ENCODE measurements around the gene SIRPB2. TPM values are rescaled to one million over a fixed set of nuclear protein-coding genes. Genes with fewer than 3 reads are reported as not detected.

The SIRPB2 gene
- not detected in 2 replicates for total RNA-seq

DNA sequence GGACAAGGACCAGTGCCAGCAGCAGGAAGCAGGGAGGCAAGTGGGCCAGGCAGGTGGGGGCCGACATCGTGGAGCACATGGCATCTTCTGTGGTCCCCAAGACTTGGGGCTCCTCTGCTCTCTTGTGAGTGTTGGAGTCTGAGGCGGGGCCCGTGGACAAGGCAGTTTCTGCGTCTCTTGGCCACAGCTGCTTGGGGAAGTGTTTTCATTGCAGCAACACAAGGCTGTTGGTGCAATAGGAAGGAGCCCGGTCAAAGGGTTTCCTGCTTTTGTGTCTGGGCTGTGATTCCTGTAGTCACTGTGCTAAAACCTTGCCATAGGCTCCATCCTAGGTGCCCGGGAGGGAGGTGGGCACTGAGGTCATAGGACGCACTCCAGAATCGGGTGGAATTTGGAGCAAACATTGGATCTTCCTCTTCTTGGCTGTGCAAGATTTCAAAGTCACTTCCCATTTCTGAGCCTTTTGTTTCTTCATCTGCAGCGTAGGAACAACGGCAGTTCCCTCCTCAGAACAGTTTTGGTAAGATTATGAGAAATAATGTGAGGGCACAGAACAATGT is at the start of gene SIRPB2:
Gene SIRPB2, minus strand, starts transcription at position 140 of the 560 bp plus-strand sequence. Its CDS starts 61 bp downstream, at position 79.

DNA sequence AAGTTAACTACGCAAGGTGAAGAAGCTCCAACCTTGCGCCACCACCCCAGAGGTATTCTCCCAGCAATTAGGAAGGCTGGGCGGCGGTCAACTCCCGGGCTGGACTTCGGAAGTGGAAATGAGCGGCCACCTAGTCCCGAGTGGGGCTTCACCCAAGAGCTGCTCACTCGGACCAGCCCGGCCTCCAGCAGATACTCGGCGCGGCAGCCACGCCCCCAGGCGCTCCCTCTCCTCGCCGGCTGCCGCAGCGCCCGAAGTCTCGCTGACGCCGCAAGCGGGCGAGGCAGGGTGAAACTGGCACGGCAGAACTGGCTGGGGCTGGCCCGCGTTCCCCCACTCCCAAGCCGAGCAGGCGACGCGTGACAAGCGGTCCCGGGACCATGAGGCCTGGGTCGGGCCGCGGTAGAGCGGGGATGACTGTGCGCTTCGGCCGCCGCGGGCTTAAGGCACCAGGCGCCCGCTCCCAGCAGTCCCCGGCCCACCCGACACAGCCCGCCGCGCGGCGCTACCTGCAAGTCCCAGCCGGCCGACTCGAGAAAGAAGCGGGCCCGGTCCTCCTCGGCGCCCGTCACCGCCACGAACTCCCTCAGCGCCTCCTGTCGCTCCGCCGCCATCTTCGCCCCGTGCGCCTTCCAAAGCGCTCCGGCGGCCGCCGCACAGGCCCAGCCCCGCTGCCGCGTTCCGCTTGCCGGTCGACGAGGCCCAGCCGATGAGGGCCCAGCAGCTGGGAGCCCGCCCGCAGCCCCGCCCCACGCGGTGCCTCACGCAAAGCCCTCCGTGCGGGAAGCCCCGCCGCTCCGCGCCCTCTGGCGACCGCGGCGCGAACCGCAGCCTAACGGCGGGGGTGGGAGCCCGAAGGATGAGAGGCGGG is 24.8 kb downstream of the SIRPB2 start, which contains the start of gene NSFL1C:
Gene NSFL1C, minus strand, starts transcription at position 639 of the 871 bp plus-strand sequence. Its CDS starts 25 bp downstream, at position 614.

Small RNAs within 50 kb of the gene (small RNA-seq; reads per million reads assigned to genes)
- not detected for gene RNU6-917P (ENCODE audit: low replicate concordance)

Other genes starting within 250 kb of the SIRPB2 start
- gene SNPH, start 225.1 kb downstream of the SIRPB2 start, total RNA-seq, result 11.8 and 20.2 TPM in 2 replicates
- 0.43 and 2.2 TPM in 2 replicates for gene SDCBP2, start 162.3 kb downstream of the SIRPB2 start, total RNA-seq
- gene FKBP1A, start 98.4 kb downstream of the SIRPB2 start, total RNA-seq, result 168 and 202 TPM in 2 replicates
- gene NSFL1C, start 24.6 kb downstream of the SIRPB2 start, total RNA-seq, result 34.4 and 37.9 TPM in 2 replicates
- gene SIRPD, start 66.3 kb upstream of the SIRPB2 start, total RNA-seq, result not detected in 2 replicates
- 1.4 and 2.2 TPM in 2 replicates for gene SIRPB1, start 128.6 kb upstream of the SIRPB2 start, total RNA-seq
- not detected in 2 replicates for gene SIRPG, start 166.4 kb upstream of the SIRPB2 start, total RNA-seq